PC-3 (cell line): ENCODE measurements around the gene AGPAT4. TPM values are rescaled to one million over a fixed set of nuclear protein-coding genes. Genes with fewer than 3 reads are reported as not detected.

Experiments
- ATAC-seq: fragments of 200-7000 bp; cut with Tn5 transposase; 2 replicates; pipeline ENCODE4 v1.9.1; 2020; ENCODE audit warnings: mild to moderate bottlenecking, moderate library complexity
- BruUV-seq: library from RNA; stranded (reverse); fragments of 400-500 nt; replicated peaks from 2 replicates; lab custom pipeline; 2021; lab: Mats Ljungman, UMichigan
- CTCF ChIA-PET: fragments of 300-600 bp; sonication (Branson Sonifier 250); formaldehyde crosslinking; loops from one replicate; lab custom pipeline; 2022; ENCODE audit warnings: antibody characterized with exemption; lab: Charles Lee
- POLR2A ChIA-PET: fragments of 300-600 bp; sonication (Branson Sonifier 250); formaldehyde crosslinking; loops from one replicate; lab custom pipeline; 2022; ENCODE audit warnings: antibody characterized with exemption; ENCODE audit not compliant: unreplicated experiment; lab: Charles Lee
- DNase-seq: peaks from one replicate; pipeline ENCODE4 v3.0.0-alpha.2; 2015
- H2AFZ ChIP-seq: fragments of 300-600 bp; sonication (generic); 2 replicates; pipeline ENCODE4 v1.6.0; 2016; ENCODE audit warnings: antibody characterized with exemption, low read length
- H3F3A ChIP-seq: fragments of 300-600 bp; sonication (generic); one replicate; pipeline ENCODE4 v1.6.0; 2017; ENCODE audit warnings: antibody characterized with exemption, low read length, control low read depth, mild to moderate bottlenecking; ENCODE audit not compliant: unreplicated experiment
- H3K27ac ChIP-seq: fragments of 300-600 bp; sonication (generic); 2 replicates; pipeline ENCODE4 v1.5.1; 2016; ENCODE audit warnings: mild to moderate bottlenecking, low read length
- H3K27me3 ChIP-seq: fragments of 300-600 bp; sonication (generic); 2 replicates; pipeline ENCODE4 v1.6.1; 2016; ENCODE audit warnings: low read length, mixed read lengths
- H3K36me3 ChIP-seq: fragments of 300-600 bp; sonication (generic); 2 replicates; pipeline ENCODE4 v1.6.1; 2016; ENCODE audit warnings: low read depth, mixed run types, low read length, mixed read lengths
- H3K4me1 ChIP-seq: fragments of 300-600 bp; sonication (generic); 2 replicates; pipeline ENCODE4 v1.5.1; 2016; ENCODE audit warnings: low read length; ENCODE audit not compliant: insufficient read depth
- H3K4me2 ChIP-seq: fragments of 300-600 bp; sonication (generic); 2 replicates; pipeline ENCODE4 v1.6.0; 2016; ENCODE audit warnings: low read length
- H3K4me3 ChIP-seq: fragments of 300-600 bp; sonication (generic); 2 replicates; pipeline ENCODE4 v1.5.1; 2016; ENCODE audit warnings: mild to moderate bottlenecking, low read length, mixed read lengths
- H3K79me2 ChIP-seq: fragments of 300-600 bp; sonication (generic); 2 replicates; pipeline ENCODE4 v1.6.1; 2017; ENCODE audit warnings: low read length, mixed read lengths
- H3K9ac ChIP-seq: fragments of 300-600 bp; sonication (generic); 2 replicates; pipeline ENCODE4 v1.6.0; 2016; ENCODE audit warnings: mild to moderate bottlenecking, low read length
- H3K9me2 ChIP-seq: fragments of 300-600 bp; sonication (generic); replicated peaks from 2 replicates; pipeline ENCODE4 v1.6.1; 2016; ENCODE audit warnings: mixed run types, low read length, mixed read lengths
- H3K9me3 ChIP-seq: fragments of 300-600 bp; sonication (generic); 2 replicates; pipeline ENCODE4 v1.6.1; 2016; ENCODE audit warnings: low read length, mixed read lengths
- H4K20me1 ChIP-seq: fragments of 300-600 bp; sonication (generic); 2 replicates; pipeline ENCODE4 v1.6.1; 2016; ENCODE audit warnings: low read length, mixed read lengths
- EZH2 ChIP-seq: fragments of 300-600 bp; sonication (generic); IDR thresholded peaks from one replicate; pipeline ENCODE4 v1.6.1; 2017; ENCODE audit warnings: antibody characterized with exemption, mild to moderate bottlenecking, low read length; ENCODE audit not compliant: unreplicated experiment
- EZH2phosphoT487 ChIP-seq: fragments of 300-600 bp; sonication (generic); IDR thresholded peaks from 2 replicates; pipeline ENCODE4 v1.6.1; 2018; ENCODE audit warnings: mild to moderate bottlenecking, antibody characterized with exemption, low read length, borderline replicate concordance
- intact Hi-C: fragments of 100-400 bp; cut with micrococcal nuclease; formaldehyde crosslinking; loops from 2 replicates; pipeline ENCODE4 v1.9.0; 2023
- total RNA-seq: library from RNA; depleted of rRNA; stranded (reverse); fragments of >200 nt; gene quantifications from 2 replicates; pipeline ENCODE4 v1.2.3, GENCODE V29; 2014
- TF ChIP-seq, protein P1 (sequence below): fragments of 300-600 bp; sonication (generic); conservative IDR thresholded peaks from 2 replicates; pipeline ENCODE4 v1.5.1; 2017; ENCODE audit warnings: antibody characterized with exemption, low read depth, mild to moderate bottlenecking, low read length

The AGPAT4 gene
- total RNA-seq, 1 experiment from 2014 or later, result 3.8 TPM

DNA sequence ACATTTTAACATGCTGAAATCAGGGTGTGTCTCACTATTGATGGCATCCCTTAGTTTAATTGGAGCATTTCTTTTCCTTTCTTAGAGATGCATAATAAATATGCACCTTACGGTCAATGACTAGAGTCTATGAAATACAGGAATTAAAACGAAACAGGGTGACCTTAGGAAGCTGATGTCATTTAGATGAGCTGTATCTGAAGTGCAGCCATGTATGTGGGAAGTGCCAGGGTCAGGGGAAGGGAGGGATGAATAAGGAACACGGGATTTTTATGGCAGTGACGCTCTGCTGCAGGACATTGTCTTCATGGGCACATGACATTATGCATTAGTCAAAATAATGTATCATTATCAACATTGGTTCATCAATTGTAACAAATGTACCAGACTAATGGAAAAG lies 84.0 kb downstream of the AGPAT4 start:
- Histone ChIP-seq H3K9me3 (no peaks in the 10 kb centered on the region), H3K36me3 (no peaks in the 10 kb centered on the region), H3F3A (no peaks in the 10 kb centered on the region), H3K4me1 (peaks cover 14% of the 10 kb centered on the region), H3K4me2 (no peak overlapping the region), H2AFZ (no peak overlapping the region), H3K27me3 (no peaks in the 10 kb centered on the region), H3K79me2 (no peaks in the 10 kb centered on the region), H3K9me2 (no peaks in the 10 kb centered on the region), H3K9ac (no peak overlapping the region), H3K27ac (no peak overlapping the region), H4K20me1 (no peaks in the 10 kb centered on the region), H3K4me3 (no peak overlapping the region)
- no TSS peak for BruUV-seq
- ATAC-seq (no peak), DNase-seq (no peak)
- ChIA-PET CTCF (no interaction called here), POLR2A (no interaction called here)
- TF ChIP-seq EZH2phosphoT487, result no peak
- TF ChIP-seq, protein P1, sequence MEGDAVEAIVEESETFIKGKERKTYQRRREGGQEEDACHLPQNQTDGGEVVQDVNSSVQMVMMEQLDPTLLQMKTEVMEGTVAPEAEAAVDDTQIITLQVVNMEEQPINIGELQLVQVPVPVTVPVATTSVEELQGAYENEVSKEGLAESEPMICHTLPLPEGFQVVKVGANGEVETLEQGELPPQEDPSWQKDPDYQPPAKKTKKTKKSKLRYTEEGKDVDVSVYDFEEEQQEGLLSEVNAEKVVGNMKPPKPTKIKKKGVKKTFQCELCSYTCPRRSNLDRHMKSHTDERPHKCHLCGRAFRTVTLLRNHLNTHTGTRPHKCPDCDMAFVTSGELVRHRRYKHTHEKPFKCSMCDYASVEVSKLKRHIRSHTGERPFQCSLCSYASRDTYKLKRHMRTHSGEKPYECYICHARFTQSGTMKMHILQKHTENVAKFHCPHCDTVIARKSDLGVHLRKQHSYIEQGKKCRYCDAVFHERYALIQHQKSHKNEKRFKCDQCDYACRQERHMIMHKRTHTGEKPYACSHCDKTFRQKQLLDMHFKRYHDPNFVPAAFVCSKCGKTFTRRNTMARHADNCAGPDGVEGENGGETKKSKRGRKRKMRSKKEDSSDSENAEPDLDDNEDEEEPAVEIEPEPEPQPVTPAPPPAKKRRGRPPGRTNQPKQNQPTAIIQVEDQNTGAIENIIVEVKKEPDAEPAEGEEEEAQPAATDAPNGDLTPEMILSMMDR, result no peak
- no peak for TF ChIP-seq EZH2
- intact Hi-C loops, result no loop called here

GRCh38 chr6:161188547-161189465 lies 85.1 kb downstream of the AGPAT4 start:
- ChIA-PET CTCF (no interaction called here), POLR2A (no interaction called here)
- no peak overlapping the region for H3K9ac ChIP-seq
- H3K9me3 ChIP-seq, result no peaks in the 10 kb centered on the region
- H3K4me2 ChIP-seq, result no peak overlapping the region
- no TSS peak for BruUV-seq
- ATAC-seq, result no peak
- DNase-seq, result no peak
- H3K27ac ChIP-seq, result no peak overlapping the region
- no peak overlapping the region for H3K4me3 ChIP-seq
- no peaks in the 10 kb centered on the region for H3K79me2 ChIP-seq
- H3K36me3 ChIP-seq, result no peaks in the 10 kb centered on the region
- TF ChIP-seq EZH2, result no peak
- H3K9me2 ChIP-seq, result no peaks in the 10 kb centered on the region
- intact Hi-C loops, result no loop called here
- peaks cover 14% of the 10 kb centered on the region for H3K4me1 ChIP-seq
- no peak overlapping the region for H2AFZ ChIP-seq
- no peaks in the 10 kb centered on the region for H3K27me3 ChIP-seq
- H4K20me1 ChIP-seq, result no peaks in the 10 kb centered on the region
- H3F3A ChIP-seq, result no peaks in the 10 kb centered on the region

GRCh38 chr6:161186173-161186769 lies 87.6 kb downstream of the AGPAT4 start:
- no peaks in the 10 kb centered on the region for H3F3A ChIP-seq
- peak overlapping the region; percentile 44; the same call in 1 of the 2 replicates for H2AFZ ChIP-seq
- H3K79me2 ChIP-seq, result no peaks in the 10 kb centered on the region
- POLR2A ChIA-PET, result no interaction called here
- intact Hi-C loops, result no loop called here
- peak; percentile 69 for DNase-seq
- H3K27ac ChIP-seq, result peak overlapping the region; percentile 81
- peak overlapping the region; percentile 22; the same call in 1 of the 2 replicates for H3K9ac ChIP-seq
- TF ChIP-seq EZH2, result no peak
- TF ChIP-seq EZH2phosphoT487, result no peak
- TF ChIP-seq, protein P1, result no peak
- H4K20me1 ChIP-seq, result no peaks in the 10 kb centered on the region
- no peaks in the 10 kb centered on the region for H3K9me3 ChIP-seq
- no peaks in the 10 kb centered on the region for H3K36me3 ChIP-seq
- CTCF ChIA-PET, result no interaction called here
- ATAC-seq, result peak; percentile 81
- no peak overlapping the region for H3K4me2 ChIP-seq
- no peaks in the 10 kb centered on the region for H3K9me2 ChIP-seq
- no TSS peak for BruUV-seq
- H3K27me3 ChIP-seq, result no peaks in the 10 kb centered on the region
- peaks cover 14% of the 10 kb centered on the region for H3K4me1 ChIP-seq
- H3K4me3 ChIP-seq, result no peak overlapping the region
